SK-N-SH (cell line): Measurements from ENCODE around the gene MREG. TPM values are rescaled to one million over a fixed set of nuclear protein-coding genes. Genes with fewer than 3 reads are reported as not detected.
"Not testable (repeated sequence)": the region's sequence is repeated elsewhere in the genome, so short reads cannot be mapped to it uniquely, and the experiment has no call there.

Experiments
- CTCF ChIA-PET: fragments of 300-600, 350-600 bp; formaldehyde crosslinking; extraction: SDS; loops from one replicate; lab custom pipeline; 2021; lab: Yijun Ruan, JAX
- POLR2A ChIA-PET: fragments of 350-600 bp; sonication (Branson Sonifier 250); formaldehyde crosslinking; extraction: SDS; loops from one replicate; lab custom pipeline; 2020; ENCODE audit warnings: antibody characterized with exemption, inconsistent platforms; lab: Yijun Ruan, JAX
- DNase-seq: peaks from one replicate; pipeline ENCODE4 v3.0.0; 2012
- H2AFZ ChIP-seq: fragments of 200-600 bp; sonication (generic); 2 replicates; pipeline ENCODE4 v1.8.1; 2016; ENCODE audit warnings: antibody characterized with exemption, mild to moderate bottlenecking, low read depth
- H3F3A ChIP-seq: fragments of 200-600 bp; sonication (generic); replicated peaks from 2 replicates; pipeline ENCODE3; 2016; ENCODE audit warnings: antibody characterized with exemption, mild to moderate bottlenecking; ENCODE audit not compliant: insufficient read depth
- H3K27ac ChIP-seq, 2 experiments: fragments of 200-500 bp in 1 of 2; fragments of 200-600 bp in 1 of 2; sonication (Bioruptor generic) in 1 of 2; sonication (generic), shearing (Covaris generic) in 1 of 2; 2 replicates each; pipeline versions ENCODE4 v1.5.1 to v1.6.1; 2014 to 2016; ENCODE audit warnings: low read depth in 2 of 2, inconsistent platforms in 1 of 2, low read length in 1 of 2, mild to moderate bottlenecking in 1 of 2, mixed read lengths in 1 of 2
- H3K27me3 ChIP-seq: fragments of 200-600 bp; sonication (generic), shearing (Covaris generic); 2 replicates; pipeline ENCODE4 v1.6.1; 2016; ENCODE audit warnings: mixed run types; ENCODE audit not compliant: insufficient read depth
- H3K36me3 ChIP-seq, 2 experiments: fragments of 200-500 bp in 1 of 2; fragments of 200-600 bp in 1 of 2; sonication (Bioruptor generic) in 1 of 2; sonication (generic) in 1 of 2; replicated peaks in 1 of 2; 2 replicates each; pipeline versions ENCODE3 to v1.5.1; 2014 to 2016; ENCODE audit warnings: low read length in 1 of 2, mild to moderate bottlenecking in 1 of 2; ENCODE audit not compliant: insufficient read depth in 2 of 2, control insufficient read depth in 1 of 2
- H3K4me1 ChIP-seq, 2 experiments: fragments of 200-500 bp in 1 of 2; fragments of 200-600 bp in 1 of 2; sonication (Bioruptor generic) in 1 of 2; sonication (generic), shearing (Covaris generic) in 1 of 2; 2 replicates each; pipeline versions ENCODE4 v1.5.1 to v1.6.1; 2014 to 2016; ENCODE audit warnings: low read depth in 1 of 2, low read length in 1 of 2, mixed run types in 1 of 2; ENCODE audit not compliant: insufficient read depth in 2 of 2, control insufficient read depth in 1 of 2
- H3K4me2 ChIP-seq: fragments of 200-600 bp; sonication (generic), shearing (Covaris generic); 2 replicates; pipeline ENCODE4 v1.6.1; 2017; ENCODE audit warnings: mixed run types
- H3K4me3 ChIP-seq, 2 experiments: fragments of 200-500 bp in 1 of 2; fragments of 200-600 bp in 1 of 2; sonication (Bioruptor generic) in 1 of 2; sonication (generic), shearing (Covaris generic) in 1 of 2; 2 replicates each; pipeline versions ENCODE4 v1.5.1 to v1.8.1; 2014 to 2016; ENCODE audit warnings: low read depth in 2 of 2, inconsistent platforms in 1 of 2, low read length in 1 of 2, mild to moderate bottlenecking in 1 of 2, mixed read lengths in 1 of 2, moderate library complexity in 1 of 2
- H3K79me2 ChIP-seq: fragments of 200-600 bp; sonication (generic); 2 replicates; pipeline ENCODE4 v1.8.1; 2017; ENCODE audit warnings: mild to moderate bottlenecking; ENCODE audit not compliant: insufficient read depth
- H3K9ac ChIP-seq: fragments of 200-600 bp; sonication (generic); 2 replicates; pipeline ENCODE4 v1.6.1; 2017; ENCODE audit warnings: mixed run types
- H3K9me2 ChIP-seq: fragments of 200-600 bp; sonication (generic); 2 replicates; pipeline ENCODE4 v1.6.1; 2017; ENCODE audit warnings: mixed run types
- H3K9me3 ChIP-seq: fragments of 200-600 bp; sonication (generic); 2 replicates; pipeline ENCODE4 v1.6.1; 2017; ENCODE audit warnings: mixed run types, mild to moderate bottlenecking, moderate library complexity
- H4K20me1 ChIP-seq: fragments of 200-600 bp; sonication (generic); 2 replicates; pipeline ENCODE4 v1.6.1; 2017; ENCODE audit warnings: mild to moderate bottlenecking, mixed run types; ENCODE audit not compliant: insufficient read depth
- CTCF ChIP-seq: fragments of 200-600 bp; sonication (generic); IDR thresholded peaks from 2 replicates; pipeline ENCODE4 v1.6.1; 2017; ENCODE audit warnings: antibody characterized with exemption, mild to moderate bottlenecking, moderate library complexity
- ELF1 ChIP-seq: IDR thresholded peaks from 2 replicates; pipeline ENCODE4 v1.4.0; 2012
- GABPA ChIP-seq: IDR thresholded peaks from 2 replicates; pipeline ENCODE4 v1.4.0; 2012; ENCODE audit warnings: low read depth, mild to moderate bottlenecking
- GATA2 ChIP-seq: sonication (generic); formaldehyde crosslinking; IDR thresholded peaks from 2 replicates; pipeline ENCODE4 v1.5.0; 2020; ENCODE audit warnings: mild to moderate bottlenecking, missing genetic modification reagents
- JUND ChIP-seq: IDR thresholded peaks from 2 replicates; pipeline ENCODE4 v1.4.0; 2012
- MEF2A ChIP-seq: IDR thresholded peaks from 2 replicates; pipeline ENCODE4 v1.4.0; 2012; ENCODE audit warnings: low read depth, borderline replicate concordance
- NFIC ChIP-seq: IDR thresholded peaks from 2 replicates; pipeline ENCODE4 v1.4.0; 2012; ENCODE audit warnings: borderline replicate concordance
- RAD21 ChIP-seq: IDR thresholded peaks from 2 replicates; pipeline ENCODE4 v1.6.1; 2012; ENCODE audit warnings: mild to moderate bottlenecking, low read length
- RXRA ChIP-seq: IDR thresholded peaks from 2 replicates; pipeline ENCODE4 v1.4.0; 2012; ENCODE audit warnings: low read depth, mild to moderate bottlenecking, borderline replicate concordance
- SIN3A ChIP-seq: IDR thresholded peaks from 2 replicates; pipeline ENCODE4 v1.6.1; 2012; ENCODE audit warnings: low read depth, mild to moderate bottlenecking, low read length, moderate library complexity, borderline replicate concordance
- SMC3 ChIP-seq: IDR thresholded peaks from 2 replicates; pipeline ENCODE4 v1.6.1; 2012; ENCODE audit warnings: low read depth, low read length, improper control_type of control experiment
- TCF12 ChIP-seq: IDR thresholded peaks from 2 replicates; pipeline ENCODE4 v1.4.0; 2012
- ZBTB33 ChIP-seq: IDR thresholded peaks from 2 replicates; pipeline ENCODE4 v1.4.0; 2012; ENCODE audit warnings: low read depth, borderline replicate concordance
- WGBS: methylation state at CpG from one replicate; pipeline ENCODE4 v1.1.6; 2017; ENCODE audit warnings: low lambda C conversion rate; 5-methylcytosine and 5-hydroxymethylcytosine counted together
- polyA plus RNA-seq, 3 experiments: library from polyadenylated mRNA; depleted of rRNA; stranded (reverse); fragments of >200 nt; gene quantifications; 2 replicates each; pipeline ENCODE4 v1.2.3, GENCODE V29; 2012
- TF ChIP-seq, protein P1 (sequence below): IDR thresholded peaks from 2 replicates; pipeline ENCODE4; 2012

Gene MREG
- polyA plus RNA-seq, 1 of the 3 experiments (the other 2 are of a cell fraction), result 2.5 TPM

DNA sequence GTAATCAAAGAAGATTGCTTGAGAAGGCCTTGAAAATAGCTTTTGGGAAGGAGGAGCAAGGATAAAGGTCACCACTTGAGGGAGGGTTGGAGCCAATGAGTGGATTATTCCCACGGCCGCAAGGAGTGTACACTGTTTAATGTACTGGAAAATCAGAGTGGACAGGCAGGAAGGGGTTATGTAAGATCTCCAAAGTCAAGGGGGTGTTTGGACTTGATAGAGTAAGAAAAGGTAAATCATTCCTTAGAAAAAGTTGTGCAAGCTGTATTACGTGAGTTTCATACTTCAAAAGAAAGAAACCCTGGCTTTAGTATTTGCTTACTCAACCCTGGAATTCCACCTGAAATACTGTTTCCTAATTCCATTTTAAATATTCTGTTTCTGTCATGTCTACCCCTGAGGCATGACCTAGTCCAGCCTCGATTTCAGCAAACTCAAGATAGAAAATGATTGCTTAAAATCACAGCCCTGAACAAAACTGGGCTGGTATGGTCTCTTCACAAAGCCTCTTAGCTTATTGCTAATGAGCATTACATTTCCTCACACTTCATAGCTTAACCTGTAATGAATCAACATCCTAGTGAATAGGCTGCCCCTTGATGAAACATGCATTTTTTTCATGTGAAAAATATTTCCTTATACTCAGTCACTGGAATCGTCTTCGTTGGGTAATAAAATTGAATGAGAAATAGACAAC is 1.1 kb downstream of the MREG start:
- Histone ChIP-seq H3K9me3 (no peaks in the 10 kb centered on the region), H3K9me2 (no peaks in the 10 kb centered on the region), H3K4me1 (peaks cover 0 to 12% of the 10 kb centered on the region in 2 experiments; a peak in 3 of 4 replicates), H3K36me3 (no peaks in the 10 kb centered on the region), H3F3A (peaks cover 19% of the 10 kb centered on the region), H3K27me3 (no peaks in the 10 kb centered on the region), H3K4me3 (peak overlapping the region; percentile 89 to 97), H3K79me2 (no peaks in the 10 kb centered on the region; the same call in 1 of the 2 replicates), H3K27ac (peak overlapping the region; percentile 54 to 58; a peak in 3 of 4 replicates), H4K20me1 (no peaks in the 10 kb centered on the region), H3K4me2 (peak overlapping the region; percentile 100), H2AFZ (peak overlapping the region; percentile 99; the same call in 1 of the 2 replicates), H3K9ac (peak overlapping the region; percentile 62; the same call in 1 of the 2 replicates)
- TF ChIP-seq, protein P1, sequence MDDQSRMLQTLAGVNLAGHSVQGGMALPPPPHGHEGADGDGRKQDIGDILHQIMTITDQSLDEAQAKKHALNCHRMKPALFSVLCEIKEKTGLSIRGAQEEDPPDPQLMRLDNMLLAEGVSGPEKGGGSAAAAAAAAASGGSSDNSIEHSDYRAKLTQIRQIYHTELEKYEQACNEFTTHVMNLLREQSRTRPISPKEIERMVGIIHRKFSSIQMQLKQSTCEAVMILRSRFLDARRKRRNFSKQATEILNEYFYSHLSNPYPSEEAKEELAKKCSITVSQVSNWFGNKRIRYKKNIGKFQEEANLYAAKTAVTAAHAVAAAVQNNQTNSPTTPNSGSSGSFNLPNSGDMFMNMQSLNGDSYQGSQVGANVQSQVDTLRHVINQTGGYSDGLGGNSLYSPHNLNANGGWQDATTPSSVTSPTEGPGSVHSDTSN, result peak; percentile 57
- TF ChIP-seq GATA2 (no peak), MEF2A (no peak), NFIC (no peak), GABPA (no peak), TCF12 (peak; percentile 76), JUND (no peak), SIN3A (no peak), SMC3 (no peak), RXRA (no peak), CTCF (peak; percentile 16; the same call in 1 of the 2 replicates), RAD21 (peak; percentile 18; the same call in 1 of the 2 replicates), ZBTB33 (no peak), ELF1 (no peak)
- 6% methylated on average over 6 of the region's 6 CpGs for WGBS
- CTCF ChIA-PET, result interaction anchor here (0.7 to 2.7 kb wide), 14 partner anchors 10 to 98 kb away, joined by 3 to 15 read pairs (median 4); no protein-coding TSS in a partner anchor
- DNase-seq, result peak; percentile 59
- POLR2A ChIA-PET, result no interaction called here

- H2AFZ ChIP-seq, H3K27me3 ChIP-seq, H3K36me3 ChIP-seq, H3K4me3 ChIP-seq, H4K20me1 ChIP-seq, DNase-seq, H3K9me3 ChIP-seq, H3K9ac ChIP-seq, POLR2A ChIA-PET, H3K79me2 ChIP-seq, H3K4me2 ChIP-seq, H3K9me2 ChIP-seq, CTCF ChIA-PET, H3K27ac ChIP-seq: not testable (repeated sequence)
- Histone ChIP-seq H3F3A (peaks cover 13% of the 10 kb centered on the region), H3K4me1 (peaks cover 8 to 11% of the 10 kb centered on the region in 2 experiments; a peak in 3 of 4 replicates)
- 100% methylated on average over 2 of the region's 2 CpGs for whole genome bisulfite sequencing
These were observed 4.1 kb downstream of the MREG start for GRCh38 chr2:216009215-216009614.
